PC-3 (cell line): ENCODE results near the gene ANKFN1. TPM values are rescaled to one million over a fixed set of nuclear protein-coding genes. Genes with fewer than 3 reads are reported as not detected.

Source experiments
- ATAC-seq: fragments of 200-7000 bp; cut with Tn5 transposase; 2 replicates; pipeline ENCODE4 v1.9.1; 2020; ENCODE audit warnings: mild to moderate bottlenecking, moderate library complexity
- BruUV-seq: library from RNA; stranded (reverse); fragments of 400-500 nt; replicated peaks from 2 replicates; lab custom pipeline; 2021; lab: Mats Ljungman, UMichigan
- CTCF ChIA-PET: fragments of 300-600 bp; sonication (Branson Sonifier 250); formaldehyde crosslinking; loops from one replicate; lab custom pipeline; 2022; ENCODE audit warnings: antibody characterized with exemption; lab: Charles Lee
- POLR2A ChIA-PET: fragments of 300-600 bp; sonication (Branson Sonifier 250); formaldehyde crosslinking; loops from one replicate; lab custom pipeline; 2022; ENCODE audit warnings: antibody characterized with exemption; ENCODE audit not compliant: unreplicated experiment; lab: Charles Lee
- DNase-seq: peaks from one replicate; pipeline ENCODE4 v3.0.0-alpha.2; 2015
- H2AFZ ChIP-seq: fragments of 300-600 bp; sonication (generic); 2 replicates; pipeline ENCODE4 v1.6.0; 2016; ENCODE audit warnings: antibody characterized with exemption, low read length
- H3F3A ChIP-seq: fragments of 300-600 bp; sonication (generic); one replicate; pipeline ENCODE4 v1.6.0; 2017; ENCODE audit warnings: antibody characterized with exemption, low read length, control low read depth, mild to moderate bottlenecking; ENCODE audit not compliant: unreplicated experiment
- H3K27ac ChIP-seq: fragments of 300-600 bp; sonication (generic); 2 replicates; pipeline ENCODE4 v1.5.1; 2016; ENCODE audit warnings: mild to moderate bottlenecking, low read length
- H3K27me3 ChIP-seq: fragments of 300-600 bp; sonication (generic); 2 replicates; pipeline ENCODE4 v1.6.1; 2016; ENCODE audit warnings: low read length, mixed read lengths
- H3K36me3 ChIP-seq: fragments of 300-600 bp; sonication (generic); 2 replicates; pipeline ENCODE4 v1.6.1; 2016; ENCODE audit warnings: low read depth, mixed run types, low read length, mixed read lengths
- H3K4me1 ChIP-seq: fragments of 300-600 bp; sonication (generic); 2 replicates; pipeline ENCODE4 v1.5.1; 2016; ENCODE audit warnings: low read length; ENCODE audit not compliant: insufficient read depth
- H3K4me2 ChIP-seq: fragments of 300-600 bp; sonication (generic); 2 replicates; pipeline ENCODE4 v1.6.0; 2016; ENCODE audit warnings: low read length
- H3K4me3 ChIP-seq: fragments of 300-600 bp; sonication (generic); 2 replicates; pipeline ENCODE4 v1.5.1; 2016; ENCODE audit warnings: mild to moderate bottlenecking, low read length, mixed read lengths
- H3K79me2 ChIP-seq: fragments of 300-600 bp; sonication (generic); 2 replicates; pipeline ENCODE4 v1.6.1; 2017; ENCODE audit warnings: low read length, mixed read lengths
- H3K9ac ChIP-seq: fragments of 300-600 bp; sonication (generic); 2 replicates; pipeline ENCODE4 v1.6.0; 2016; ENCODE audit warnings: mild to moderate bottlenecking, low read length
- H3K9me2 ChIP-seq: fragments of 300-600 bp; sonication (generic); replicated peaks from 2 replicates; pipeline ENCODE4 v1.6.1; 2016; ENCODE audit warnings: mixed run types, low read length, mixed read lengths
- H3K9me3 ChIP-seq: fragments of 300-600 bp; sonication (generic); 2 replicates; pipeline ENCODE4 v1.6.1; 2016; ENCODE audit warnings: low read length, mixed read lengths
- H4K20me1 ChIP-seq: fragments of 300-600 bp; sonication (generic); 2 replicates; pipeline ENCODE4 v1.6.1; 2016; ENCODE audit warnings: low read length, mixed read lengths
- CTCF ChIP-seq: fragments of 300-600 bp; sonication (generic); conservative IDR thresholded peaks from 2 replicates; pipeline ENCODE4 v1.5.1; 2017; ENCODE audit warnings: antibody characterized with exemption, low read depth, mild to moderate bottlenecking, low read length
- EZH2 ChIP-seq: fragments of 300-600 bp; sonication (generic); IDR thresholded peaks from one replicate; pipeline ENCODE4 v1.6.1; 2017; ENCODE audit warnings: antibody characterized with exemption, mild to moderate bottlenecking, low read length; ENCODE audit not compliant: unreplicated experiment
- EZH2phosphoT487 ChIP-seq: fragments of 300-600 bp; sonication (generic); IDR thresholded peaks from 2 replicates; pipeline ENCODE4 v1.6.1; 2018; ENCODE audit warnings: mild to moderate bottlenecking, antibody characterized with exemption, low read length, borderline replicate concordance
- intact Hi-C: fragments of 100-400 bp; cut with micrococcal nuclease; formaldehyde crosslinking; loops from 2 replicates; pipeline ENCODE4 v1.9.0; 2023
- total RNA-seq: library from RNA; depleted of rRNA; stranded (reverse); fragments of >200 nt; gene quantifications from 2 replicates; pipeline ENCODE4 v1.2.3, GENCODE V29; 2014

Gene ANKFN1
- total RNA-seq, 1 experiment from 2014 or later: not detected

DNA sequence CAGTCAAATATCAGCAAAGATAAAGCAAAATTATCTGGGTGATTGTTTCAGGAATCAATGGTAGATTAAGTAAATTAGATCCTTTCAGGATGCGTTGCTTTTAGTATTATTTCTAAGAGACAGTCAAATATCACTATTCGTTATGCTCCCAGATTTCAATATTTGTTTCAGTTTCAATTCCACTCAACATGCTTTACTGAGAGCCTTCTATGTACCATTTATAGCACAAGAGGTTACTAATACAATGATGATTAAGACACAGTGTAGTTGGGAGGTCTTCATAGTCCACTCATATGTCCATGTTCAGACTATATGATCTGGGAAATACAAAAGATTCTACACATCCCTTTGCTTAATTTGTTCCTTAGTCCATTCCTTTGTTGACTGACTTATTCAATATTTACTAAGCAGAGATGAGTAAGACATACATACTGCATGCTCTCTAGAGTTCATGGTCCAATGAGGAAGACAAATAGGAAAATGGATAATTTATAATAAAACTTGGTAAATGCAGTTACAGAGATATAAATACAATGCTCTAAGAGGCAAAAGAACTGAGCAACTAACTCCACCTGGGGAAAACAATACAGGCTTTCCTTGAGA, 352.0 kb downstream of the ANKFN1 start:
- Histone ChIP-seq H3K27me3 (peaks cover 43% of the 10 kb centered on the region), H3K4me1 (peaks cover 8% of the 10 kb centered on the region; the same call in 1 of the 2 replicates), H4K20me1 (no peaks in the 10 kb centered on the region), H3K9ac (no peak overlapping the region), H2AFZ (no peak overlapping the region), H3K9me2 (no peaks in the 10 kb centered on the region), H3K36me3 (no peaks in the 10 kb centered on the region), H3K4me3 (no peak overlapping the region), H3F3A (no peaks in the 10 kb centered on the region), H3K79me2 (no peaks in the 10 kb centered on the region), H3K27ac (no peak overlapping the region), H3K4me2 (0 out of 2 replicates have a peak overlapping the region, but pooled peaks have one; percentile 0), H3K9me3 (no peaks in the 10 kb centered on the region)
- ChIA-PET CTCF (no interaction called here), POLR2A (no interaction called here)
- intact Hi-C loops: loop anchor here (2.0 kb wide), 1 partner anchor 276 kb away; no protein-coding TSS in a partner anchor
- DNase-seq (peak; percentile 62), ATAC-seq (peak; percentile 91)
- TF ChIP-seq EZH2phosphoT487 (no peak), EZH2 (no peak), CTCF (no peak)
- BruUV-seq: no TSS peak

- ATAC-seq (no peak), DNase-seq (no peak)
- Histone ChIP-seq H3K36me3 (no peaks in the 10 kb centered on the region), H3K27me3 (peaks cover 36% of the 10 kb centered on the region), H3K9me3 (no peaks in the 10 kb centered on the region), H3K79me2 (no peaks in the 10 kb centered on the region), H3K4me3 (no peak overlapping the region), H3K27ac (no peak overlapping the region), H3K4me2 (no peak overlapping the region), H3K4me1 (peaks cover 8% of the 10 kb centered on the region; the same call in 1 of the 2 replicates), H3F3A (no peaks in the 10 kb centered on the region), H3K9ac (no peak overlapping the region), H3K9me2 (no peaks in the 10 kb centered on the region), H2AFZ (no peak overlapping the region), H4K20me1 (no peaks in the 10 kb centered on the region)
- BruUV-seq: no TSS peak
- ChIA-PET POLR2A (no interaction called here), CTCF (no interaction called here)
- no peak for TF ChIP-seq CTCF
- no peak for TF ChIP-seq EZH2
- no peak for TF ChIP-seq EZH2phosphoT487
- intact Hi-C loops: no loop called here
Observed at GRCh38 chr17:56506349-56506748, 353.1 kb downstream of the ANKFN1 start.
